ENCODE measurements around the gene GLIPR1L2.

Gene GLIPR1L2

GRCh38 chr12:75478116-75478794 is 87.4 kb downstream of the GLIPR1L2 start:
- DNase-seq (ENCODE audit: low spot score) = peak; percentile 38

GRCh38 chr12:75479963-75480461 is 89.1 kb downstream of the GLIPR1L2 start:
- no peak for DNase-seq (ENCODE audit: low spot score)

- DNase-seq (ENCODE audit: low spot score) = peak; percentile 80
Measured at GRCh38 chr12:75480469-75480949, 89.6 kb downstream of the GLIPR1L2 start, which contains the start of gene GLIPR1. Gene GLIPR1, plus strand, starts transcription at chr12:75480755. Its CDS starts 126 bp downstream, at chr12:75480881.

GRCh38 chr12:75481013-75481705 is 90.3 kb downstream of the GLIPR1L2 start:
- DNase-seq (ENCODE audit: low spot score) = peak; percentile 14

GRCh38 chr12:75481774-75482173 is 90.9 kb downstream of the GLIPR1L2 start:
- peak; percentile 6 for DNase-seq (ENCODE audit: low spot score)

All from Ammon's horn (tissue), 1 donor.